ENCODE results near the gene ZNF581.

Gene ZNF581

DNA sequence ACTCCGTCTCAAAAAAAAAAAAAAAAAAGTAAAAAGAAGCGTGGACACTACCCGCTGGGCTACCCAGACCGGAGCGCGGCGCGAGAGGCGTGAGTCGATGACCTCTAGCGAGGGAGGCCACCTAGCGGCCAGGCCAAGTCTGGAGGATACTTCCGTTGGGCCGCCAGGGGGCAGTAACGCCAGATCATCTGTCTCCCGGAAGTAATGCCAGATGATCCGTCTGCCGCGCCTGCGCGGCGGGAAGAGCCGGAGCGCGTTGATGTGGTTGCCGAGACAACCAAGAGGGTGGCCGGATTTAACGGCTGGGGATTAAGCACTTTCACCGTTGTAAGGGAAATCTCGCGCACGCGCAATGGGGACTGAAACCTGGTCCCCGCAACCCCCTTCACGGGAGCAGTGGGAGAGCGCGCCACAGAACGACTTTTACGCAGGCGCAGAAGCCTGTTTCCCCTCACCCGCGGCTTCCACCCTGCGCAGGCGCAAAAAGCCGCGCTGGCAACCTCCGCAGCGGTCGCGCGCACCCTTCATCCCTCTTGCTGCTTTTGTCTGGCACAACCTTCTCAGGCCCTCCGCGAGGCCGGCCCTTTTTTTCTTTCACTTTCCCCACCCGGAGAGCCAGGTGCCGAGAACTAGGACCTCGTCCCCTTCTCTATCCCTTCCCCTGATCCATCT, 10.3 kb downstream of the ZNF581 start:
- Histone ChIP-seq H3K27me3 (ENCODE audit: insufficient read depth, low read length) (no peaks in the 10 kb centered on the region), H3K27ac (ENCODE audit: low read length) (peak overlapping the region; percentile 93), H3K9me3 (ENCODE audit: insufficient read depth, low read depth, low read length) (no peaks in the 10 kb centered on the region), H3K36me3 (ENCODE audit: insufficient read depth, low read depth, low read length) (peaks cover 14% of the 10 kb centered on the region), H3K4me1 (ENCODE audit: insufficient read depth, low read length) (peaks cover 18% of the 10 kb centered on the region), H3K9ac (ENCODE audit: low read depth, low read length) (peak overlapping the region; percentile 97), H3K4me3 (ENCODE audit: low read length) (peak overlapping the region; percentile 84)

DNA sequence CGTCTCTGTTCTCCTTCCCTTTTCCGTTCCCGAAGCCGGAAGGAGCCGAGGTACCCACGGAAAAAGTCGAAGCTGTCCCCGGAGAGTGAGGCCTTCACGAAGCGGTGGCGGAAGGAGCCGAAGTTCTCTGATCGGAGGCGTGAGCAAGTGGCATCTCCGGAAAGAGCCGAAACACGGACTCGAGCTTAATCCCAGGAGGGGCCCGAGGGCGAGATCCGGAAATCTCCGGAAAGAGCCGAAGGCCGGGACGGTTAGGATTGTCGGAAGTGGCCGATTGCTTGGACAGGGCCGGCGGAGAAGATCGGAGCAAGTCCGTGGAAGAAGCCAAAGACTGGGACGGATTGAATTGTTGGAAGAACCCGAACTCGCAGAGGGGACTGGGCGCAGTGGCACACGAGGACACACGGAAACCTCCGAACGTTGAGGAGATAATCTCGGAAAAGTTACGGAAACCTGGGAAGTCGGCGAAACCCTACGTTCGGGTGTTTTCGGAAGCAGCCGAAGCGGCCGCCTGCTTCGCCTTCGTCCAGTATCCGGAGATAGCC, 10.9 kb downstream of the ZNF581 start:
- Histone ChIP-seq H3K36me3 (ENCODE audit: insufficient read depth, low read depth, low read length) (peaks cover 17% of the 10 kb centered on the region), H3K9ac (ENCODE audit: low read depth, low read length) (peak overlapping the region; percentile 97), H3K4me3 (ENCODE audit: low read length) (peak overlapping the region; percentile 84), H3K4me1 (ENCODE audit: insufficient read depth, low read length) (peaks cover 18% of the 10 kb centered on the region), H3K27me3 (ENCODE audit: insufficient read depth, low read length) (no peaks in the 10 kb centered on the region), H3K27ac (ENCODE audit: low read length) (peak overlapping the region; percentile 93), H3K9me3 (ENCODE audit: insufficient read depth, low read depth, low read length) (no peaks in the 10 kb centered on the region)

DNA sequence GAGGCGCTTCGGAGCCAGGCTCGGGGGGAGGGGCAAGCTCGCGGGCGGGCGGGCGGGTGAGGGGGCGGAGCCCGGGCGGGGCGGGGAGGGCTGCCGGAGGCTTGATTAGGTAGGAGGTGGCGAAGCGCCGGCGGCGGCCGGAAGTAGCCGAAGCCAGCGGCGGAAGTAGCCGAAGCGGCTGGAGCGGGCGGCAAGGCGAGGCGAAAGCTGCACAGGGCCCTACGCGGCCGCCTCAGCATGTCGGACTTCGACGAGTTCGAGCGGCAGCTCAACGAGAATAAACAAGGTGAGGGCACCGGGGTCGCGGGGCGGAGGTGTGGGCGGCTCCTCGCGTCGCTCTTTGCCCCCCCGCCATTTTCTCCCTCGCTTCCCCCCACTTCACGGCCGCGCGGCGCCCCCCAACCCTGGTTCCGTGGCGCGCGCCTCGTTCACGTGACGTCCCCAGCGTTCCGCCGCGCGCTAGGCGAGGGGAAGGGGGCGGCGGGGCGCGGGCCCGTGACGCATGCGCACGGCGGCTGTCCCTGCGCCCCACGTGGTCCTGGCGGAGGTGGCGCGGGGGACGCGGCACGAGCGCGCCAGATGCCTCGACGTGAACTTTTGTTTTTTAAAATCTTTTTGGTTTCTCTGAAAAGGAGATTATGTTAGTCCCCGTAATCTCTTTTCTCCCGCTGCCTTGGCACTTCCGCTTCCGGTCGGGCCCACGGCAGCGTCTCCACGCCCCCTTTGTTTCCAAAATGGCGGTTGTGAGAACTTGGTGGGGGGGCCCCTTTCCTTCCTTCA, 11.6 kb downstream of the ZNF581 start, which contains the start of gene U2AF2:
TSS of gene U2AF2 (plus strand) at position 168 of the 780 bp plus-strand sequence. CDS start at position 238, 70 bp downstream.
- H3K27me3 ChIP-seq (ENCODE audit: insufficient read depth, low read length) = no peaks in the 10 kb centered on the region
- H3K4me3 ChIP-seq (ENCODE audit: low read length) = peak within 1 kb of the TSS; percentile 97
- peak within 1 kb of the TSS; percentile 98 for H3K9ac ChIP-seq (ENCODE audit: low read depth, low read length)
- peaks cover 24% of the 10 kb centered on the region for H3K36me3 ChIP-seq (ENCODE audit: insufficient read depth, low read depth, low read length)
- peak within 1 kb of the TSS; percentile 93 for H3K27ac ChIP-seq (ENCODE audit: low read length)
- H3K9me3 ChIP-seq (ENCODE audit: insufficient read depth, low read depth, low read length) = no peaks in the 10 kb centered on the region
- peaks cover 18% of the 10 kb centered on the region for H3K4me1 ChIP-seq (ENCODE audit: insufficient read depth, low read length)

GRCh38 chr19:55655648-55656040, 12.2 kb downstream of the ZNF581 start:
- no peaks in the 10 kb centered on the region for H3K27me3 ChIP-seq (ENCODE audit: insufficient read depth, low read length)
- peaks cover 18% of the 10 kb centered on the region for H3K4me1 ChIP-seq (ENCODE audit: insufficient read depth, low read length)
- H3K9ac ChIP-seq (ENCODE audit: low read depth, low read length) = peak overlapping the region; percentile 98
- H3K27ac ChIP-seq (ENCODE audit: low read length) = peak overlapping the region; percentile 58
- H3K9me3 ChIP-seq (ENCODE audit: insufficient read depth, low read depth, low read length) = no peaks in the 10 kb centered on the region
- H3K36me3 ChIP-seq (ENCODE audit: insufficient read depth, low read depth, low read length) = peaks cover 30% of the 10 kb centered on the region
- peak overlapping the region; percentile 97 for H3K4me3 ChIP-seq (ENCODE audit: low read length)

- H3K4me1 ChIP-seq (ENCODE audit: insufficient read depth, low read length) = peaks cover 18% of the 10 kb centered on the region
Measured at GRCh38 chr19:55656552-55656951, 13.1 kb downstream of the ZNF581 start.

DNA sequence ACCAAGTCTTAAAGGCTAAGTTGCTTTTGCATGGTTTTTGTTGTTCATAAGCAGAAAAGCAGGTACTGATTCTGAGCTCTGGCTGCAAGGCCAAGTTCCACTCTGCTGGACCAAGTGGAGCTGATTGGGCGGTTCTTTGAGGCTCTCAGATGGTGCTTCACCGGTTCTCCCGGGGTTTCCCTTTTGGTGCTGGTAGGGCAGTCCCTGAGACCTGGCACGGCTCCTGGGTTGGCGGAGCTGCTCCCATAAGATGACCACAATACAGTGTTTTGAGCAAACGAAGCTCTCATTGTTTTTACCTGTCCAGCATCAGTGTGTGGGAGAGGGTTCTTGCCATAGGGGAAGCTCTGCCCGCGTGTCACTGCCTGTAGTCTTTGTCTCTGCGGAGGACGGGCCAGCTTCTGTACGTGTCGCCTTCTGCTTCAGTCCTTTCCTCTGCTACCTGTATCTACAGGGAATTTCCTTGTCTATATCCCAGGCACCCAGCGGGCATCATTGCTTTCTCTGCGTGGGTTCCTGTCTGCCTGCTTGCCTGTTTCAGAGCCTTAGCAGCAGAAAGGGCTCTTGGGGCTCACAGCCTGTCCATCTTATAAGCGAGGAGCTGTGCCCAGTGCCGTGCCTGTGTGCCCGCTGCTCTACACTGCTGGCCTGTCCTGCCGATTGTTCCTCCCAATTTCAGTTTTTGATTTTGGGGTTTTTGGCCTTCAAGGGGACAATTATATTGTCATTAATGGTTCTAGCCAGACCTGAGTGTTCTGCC, 13.7 kb downstream of the ZNF581 start:
- Histone ChIP-seq H3K4me3 (ENCODE audit: low read length) (peak overlapping the region; percentile 97), H3K4me1 (ENCODE audit: insufficient read depth, low read length) (peaks cover 18% of the 10 kb centered on the region), H3K27me3 (ENCODE audit: insufficient read depth, low read length) (no peaks in the 10 kb centered on the region), H3K27ac (ENCODE audit: low read length) (no peak overlapping the region), H3K9me3 (ENCODE audit: insufficient read depth, low read depth, low read length) (no peaks in the 10 kb centered on the region), H3K9ac (ENCODE audit: low read depth, low read length) (peak overlapping the region; percentile 98), H3K36me3 (ENCODE audit: insufficient read depth, low read depth, low read length) (peaks cover 45% of the 10 kb centered on the region)

More at GRCh38 chr19:55656552-55656951, 13.1 kb downstream of the ZNF581 start:
- H3K9me3 ChIP-seq (ENCODE audit: insufficient read depth, low read depth, low read length) = no peaks in the 10 kb centered on the region
- peak overlapping the region; percentile 97 for H3K4me3 ChIP-seq (ENCODE audit: low read length)
- peak overlapping the region; percentile 98 for H3K9ac ChIP-seq (ENCODE audit: low read depth, low read length)
- H3K27me3 ChIP-seq (ENCODE audit: insufficient read depth, low read length) = no peaks in the 10 kb centered on the region
- peaks cover 39% of the 10 kb centered on the region for H3K36me3 ChIP-seq (ENCODE audit: insufficient read depth, low read depth, low read length)
- no peak overlapping the region for H3K27ac ChIP-seq (ENCODE audit: low read length)

DNA sequence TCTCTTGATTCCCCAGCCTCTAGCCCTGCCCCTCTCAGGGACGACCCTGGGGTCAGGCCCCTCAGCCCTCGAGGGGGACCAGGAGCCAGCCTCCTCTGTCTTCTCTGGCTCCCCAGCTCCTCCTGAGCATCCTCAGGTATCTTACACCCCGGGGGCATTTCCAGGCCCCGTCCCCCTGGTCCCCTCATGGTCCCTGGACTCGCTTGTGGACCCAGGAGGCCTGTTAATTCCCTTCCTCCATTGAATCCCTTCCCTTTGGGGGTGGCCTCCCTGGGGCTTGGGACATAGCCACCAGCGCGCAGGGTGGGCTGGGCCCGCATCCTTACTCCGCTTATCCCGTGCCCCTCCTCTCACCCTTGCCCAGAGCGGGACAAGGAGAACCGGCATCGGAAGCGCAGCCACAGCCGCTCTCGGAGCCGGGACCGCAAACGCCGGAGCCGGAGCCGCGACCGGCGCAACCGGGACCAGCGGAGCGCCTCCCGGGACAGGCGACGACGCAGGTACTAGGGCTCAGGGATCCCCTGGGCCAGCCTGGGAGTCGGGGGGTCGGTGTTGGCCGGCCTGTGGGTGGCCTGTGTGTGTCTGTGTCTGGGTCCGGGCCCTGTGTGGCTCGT, 15.5 kb downstream of the ZNF581 start:
- H3K27ac ChIP-seq (ENCODE audit: low read length) = no peak overlapping the region
- no peaks in the 10 kb centered on the region for H3K27me3 ChIP-seq (ENCODE audit: insufficient read depth, low read length)
- no peak overlapping the region for H3K4me3 ChIP-seq (ENCODE audit: low read length)
- 0 out of 2 replicates have a peak overlapping the region, but pooled peaks have one; percentile 30 for H3K9ac ChIP-seq (ENCODE audit: low read depth, low read length)
- H3K9me3 ChIP-seq (ENCODE audit: insufficient read depth, low read depth, low read length) = no peaks in the 10 kb centered on the region
- peaks cover 18% of the 10 kb centered on the region for H3K4me1 ChIP-seq (ENCODE audit: insufficient read depth, low read length)
- peaks cover 63% of the 10 kb centered on the region for H3K36me3 ChIP-seq (ENCODE audit: insufficient read depth, low read depth, low read length)

- Histone ChIP-seq H3K9ac (ENCODE audit: low read depth, low read length) (0 out of 2 replicates have a peak overlapping the region, but pooled peaks have one; percentile 30), H3K4me1 (ENCODE audit: insufficient read depth, low read length) (peaks cover 18% of the 10 kb centered on the region), H3K9me3 (ENCODE audit: insufficient read depth, low read depth, low read length) (no peaks in the 10 kb centered on the region), H3K4me3 (ENCODE audit: low read length) (no peak overlapping the region), H3K27me3 (ENCODE audit: insufficient read depth, low read length) (no peaks in the 10 kb centered on the region), H3K27ac (ENCODE audit: low read length) (no peak overlapping the region), H3K36me3 (ENCODE audit: insufficient read depth, low read depth, low read length) (peaks cover 72% of the 10 kb centered on the region)
Measured at GRCh38 chr19:55659822-55660221, 16.4 kb downstream of the ZNF581 start.

DNA sequence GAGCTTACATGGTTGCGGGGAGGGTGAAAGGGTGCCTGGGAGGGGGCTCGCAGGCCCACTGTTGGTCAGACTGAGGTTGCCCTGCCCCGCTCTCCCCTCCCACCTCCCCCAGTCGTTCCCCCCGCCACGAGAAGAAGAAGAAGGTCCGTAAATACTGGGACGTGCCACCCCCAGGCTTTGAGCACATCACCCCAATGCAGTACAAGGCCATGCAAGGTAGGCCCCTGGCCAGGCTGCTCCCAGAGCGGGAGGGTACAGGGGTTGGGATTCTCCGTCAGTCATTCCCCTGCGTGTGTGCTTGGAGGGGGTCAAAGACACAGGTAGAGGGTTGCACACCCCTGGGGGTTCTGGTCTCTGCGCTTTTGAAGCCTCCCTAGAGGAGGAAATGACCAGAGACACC, 17.0 kb downstream of the ZNF581 start:
- Histone ChIP-seq H3K9ac (ENCODE audit: low read depth, low read length) (no peak overlapping the region), H3K4me3 (ENCODE audit: low read length) (no peak overlapping the region), H3K4me1 (ENCODE audit: insufficient read depth, low read length) (peaks cover 18% of the 10 kb centered on the region), H3K27ac (ENCODE audit: low read length) (no peak overlapping the region), H3K36me3 (ENCODE audit: insufficient read depth, low read depth, low read length) (peaks cover 77% of the 10 kb centered on the region), H3K27me3 (ENCODE audit: insufficient read depth, low read length) (no peaks in the 10 kb centered on the region), H3K9me3 (ENCODE audit: insufficient read depth, low read depth, low read length) (no peaks in the 10 kb centered on the region)

DNA sequence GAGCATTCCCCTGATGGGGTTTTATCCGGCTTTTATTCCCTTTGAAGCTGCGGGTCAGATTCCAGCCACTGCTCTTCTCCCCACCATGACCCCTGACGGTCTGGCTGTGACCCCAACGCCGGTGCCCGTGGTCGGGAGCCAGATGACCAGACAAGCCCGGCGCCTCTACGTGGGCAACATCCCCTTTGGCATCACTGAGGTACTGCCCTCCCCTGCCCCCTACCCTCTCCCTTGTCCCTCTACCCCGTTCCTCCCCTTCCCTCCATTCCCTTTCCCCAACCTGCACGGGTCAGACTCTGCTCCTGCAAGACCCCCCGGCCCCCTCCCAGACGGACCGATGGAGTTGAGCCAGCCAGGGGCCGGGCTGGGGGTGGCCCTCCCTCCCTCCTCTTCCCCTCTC, 17.5 kb downstream of the ZNF581 start:
- Histone ChIP-seq H3K4me1 (ENCODE audit: insufficient read depth, low read length) (peaks cover 18% of the 10 kb centered on the region), H3K27ac (ENCODE audit: low read length) (no peak overlapping the region), H3K27me3 (ENCODE audit: insufficient read depth, low read length) (no peaks in the 10 kb centered on the region), H3K36me3 (ENCODE audit: insufficient read depth, low read depth, low read length) (peaks cover 83% of the 10 kb centered on the region), H3K9me3 (ENCODE audit: insufficient read depth, low read depth, low read length) (no peaks in the 10 kb centered on the region), H3K4me3 (ENCODE audit: low read length) (no peak overlapping the region), H3K9ac (ENCODE audit: low read depth, low read length) (no peak overlapping the region)

- Histone ChIP-seq H3K9ac (ENCODE audit: low read depth, low read length) (no peak overlapping the region), H3K36me3 (ENCODE audit: insufficient read depth, low read depth, low read length) (peaks cover 88% of the 10 kb centered on the region), H3K27me3 (ENCODE audit: insufficient read depth, low read length) (no peaks in the 10 kb centered on the region), H3K4me3 (ENCODE audit: low read length) (no peak overlapping the region), H3K9me3 (ENCODE audit: insufficient read depth, low read depth, low read length) (no peaks in the 10 kb centered on the region), H3K27ac (ENCODE audit: low read length) (no peak overlapping the region), H3K4me1 (ENCODE audit: insufficient read depth, low read length) (peaks cover 12% of the 10 kb centered on the region)
Measured at GRCh38 chr19:55661826-55662225, 18.4 kb downstream of the ZNF581 start.

Data from iPS-20b (cell line).